ENCODE measurements around the gene FTCD.

- TF ChIP-seq TAF1 (IDR thresholded peaks at IDR 0.05; ENCODE audit: low read depth, low read length) (no peak), GTF2F1 (IDR thresholded peaks at IDR 0.05; ENCODE audit: borderline replicate concordance, low read depth, low read length) (no peak)
These were observed 42.6 kb downstream of the FTCD start for GRCh38 chr21:46112725-46113215.

All from H1 (cell line).